Measurements from ENCODE around the gene ARRDC5. TPM values are rescaled to one million over a fixed set of nuclear protein-coding genes. Genes with fewer than 3 reads are reported as not detected.

The ARRDC5 gene
- total and polyA plus RNA-seq, 2 of the 13 experiments (the other 11 are each of a cell fraction or from before 2014, with no cell fraction given), result not detected

GRCh38 chr19:4891066-4891465 is 11.6 kb downstream of the ARRDC5 start (continued):
- TF ChIP-seq SNAPC4 (CRISPR knock-in tag; IDR thresholded peaks at IDR 0.05), result no peak
- no peak for TF ChIP-seq E2F5 (CRISPR knock-in tag; conservative IDR thresholded peaks at IDR 0.05)
- peak; percentile 72 for TF ChIP-seq ZNF687 (CRISPR knock-in tag; IDR thresholded peaks at IDR 0.05)
- no peak for TF ChIP-seq ZNF274 (CRISPR knock-in tag; IDR thresholded peaks at IDR 0.05)
- 0 out of 2 replicates have a peak, but pooled peaks have one; percentile 25 for TF ChIP-seq HNRNPL (IDR thresholded peaks at IDR 0.05; ENCODE audit: low read depth, low read length)
- no peak for TF ChIP-seq PCBP2 (optimal IDR thresholded peaks at IDR 0.05; ENCODE audit: low read depth, low read length, poor library complexity, severe bottlenecking)
- no peak for TF ChIP-seq CCDC6 (CRISPR knock-in tag; IDR thresholded peaks at IDR 0.05)
- no peak for TF ChIP-seq HMGXB4 (CRISPR knock-in tag; IDR thresholded peaks at IDR 0.05; ENCODE audit: borderline replicate concordance in 1 of 2, low read depth in 1 of 2)
- TF ChIP-seq ARID5B (CRISPR knock-in tag; IDR thresholded peaks at IDR 0.05), result 0 out of 2 replicates have a peak, but pooled peaks have one; percentile 8
- TF ChIP-seq ZNF841 (CRISPR knock-in tag; IDR thresholded peaks at IDR 0.05; ENCODE audit: borderline replicate concordance), result no peak
- TF ChIP-seq ZBTB38 (CRISPR knock-in tag; IDR thresholded peaks at IDR 0.05), result peak; percentile 75; the same call in 1 of the 2 replicates
- TF ChIP-seq NRL (CRISPR knock-in tag; IDR thresholded peaks at IDR 0.05; ENCODE audit: borderline replicate concordance), result peak; percentile 55; the same call in 1 of the 2 replicates
